HepG2 (cell line): ENCODE measurements around the gene RREB1. TPM values are rescaled to one million over a fixed set of nuclear protein-coding genes. Genes with fewer than 3 reads are reported as not detected.

Source experiments
- ELF1 ChIP-seq: sonication (generic); formaldehyde crosslinking; IDR thresholded peaks from 2 replicates; pipeline ENCODE4 v1.4.0; 2020; ENCODE audit warnings: missing genetic modification reagents
- KDM5B ChIP-seq: sonication (generic); formaldehyde crosslinking; IDR thresholded peaks from 2 replicates; pipeline ENCODE4 v1.4.0; 2020; ENCODE audit warnings: missing genetic modification reagents, mild to moderate bottlenecking, borderline replicate concordance
- MIXL1 ChIP-seq: IDR thresholded peaks from 2 replicates; pipeline ENCODE4 v1.6.1; 2016
- PHF5A ChIP-seq: IDR thresholded peaks from one replicate; pipeline ENCODE4 v1.6.1; 2018; ENCODE audit warnings: low read depth, missing genetic modification reagents; ENCODE audit not compliant: unreplicated experiment
- STAT5B ChIP-seq: sonication (generic); formaldehyde crosslinking; IDR thresholded peaks from 2 replicates; pipeline ENCODE4 v1.4.0; 2020; ENCODE audit warnings: missing genetic modification reagents
- TAF1 ChIP-seq: sonication (generic); formaldehyde crosslinking; IDR thresholded peaks from 2 replicates; pipeline ENCODE4 v1.4.0; 2020; ENCODE audit warnings: missing genetic modification reagents
- ZFP41 ChIP-seq: sonication (generic); formaldehyde crosslinking; IDR thresholded peaks from 2 replicates; pipeline ENCODE4 v1.4.0; 2020; ENCODE audit warnings: mild to moderate bottlenecking, missing genetic modification reagents, borderline replicate concordance
- ZNF430 ChIP-seq: sonication (generic); formaldehyde crosslinking; IDR thresholded peaks from 2 replicates; pipeline ENCODE4 v1.9.0; 2021; ENCODE audit warnings: mild to moderate bottlenecking, missing genetic modification reagents
- ZNF577 ChIP-seq: sonication (generic); formaldehyde crosslinking; IDR thresholded peaks from 2 replicates; pipeline ENCODE4 v1.4.0; 2020; ENCODE audit warnings: mild to moderate bottlenecking, low read depth, missing genetic modification reagents, borderline replicate concordance
- ZNF781 ChIP-seq: sonication (generic); formaldehyde crosslinking; IDR thresholded peaks from 2 replicates; pipeline ENCODE4 v1.5.1; 2020; ENCODE audit warnings: borderline replicate concordance, mild to moderate bottlenecking, missing genetic modification reagents; ENCODE audit errors: not compliant biosample characterization
- ZNF841 ChIP-seq: sonication (generic); formaldehyde crosslinking; IDR thresholded peaks from 2 replicates; pipeline ENCODE4 v1.8.1; 2023; ENCODE audit warnings: missing genetic modification reagents, borderline replicate concordance
- polyA plus RNA-seq, 8 experiments: library from polyadenylated mRNA; depleted of rRNA in 3 of 8; stranded (reverse) in 7 of 8; unstranded in 1 of 8; fragments of >200 nt; fragmentation: Illumina TruSeq in 4 of 8; extraction: Trizol in 4 of 8; gene quantifications; 2 replicates each; pipeline versions ENCODE4 v1.2.1 to v1.2.3, GENCODE V29; 2011 to 2016; ENCODE audit warnings: low read depth in 4 of 8, missing spikeins in 1 of 8, mixed read lengths in 1 of 8; ENCODE audit not compliant: insufficient read depth in 1 of 8
- total RNA-seq, 5 experiments: library from RNA; depleted of rRNA; stranded (reverse); fragments of >200 nt; fragmentation: Illumina TruSeq; extraction: Trizol; gene quantifications; 2 replicates each; pipeline ENCODE4 v1.2.3, GENCODE V29; 2016; ENCODE audit warnings: low read depth in 1 of 5
- TF ChIP-seq, protein P1 (sequence below): sonication (generic); formaldehyde crosslinking; IDR thresholded peaks from 2 replicates; pipeline ENCODE4 v1.5.1; 2020; ENCODE audit warnings: mild to moderate bottlenecking, missing genetic modification reagents, moderate library complexity
- TF ChIP-seq, protein P2 (sequence below): IDR thresholded peaks from 2 replicates; pipeline ENCODE4 v1.6.1; 2012; ENCODE audit warnings: low read depth, low read length, improper control_type of control experiment
- TF ChIP-seq, protein P3 (sequence below): sonication (generic); formaldehyde crosslinking; IDR thresholded peaks from 2 replicates; pipeline ENCODE4 v1.4.0; 2020; ENCODE audit warnings: mild to moderate bottlenecking, missing genetic modification reagents
- TF ChIP-seq, protein P4 (sequence below): sonication (generic); formaldehyde crosslinking; IDR thresholded peaks from 2 replicates; pipeline ENCODE4 v1.8.1; 2022; ENCODE audit warnings: mild to moderate bottlenecking, missing genetic modification reagents

The RREB1 gene
- total and polyA plus RNA-seq, 2 of the 13 experiments (the other 11 are each of a cell fraction or from before 2014, with no cell fraction given) = 6.1 to 23.2 TPM

DNA sequence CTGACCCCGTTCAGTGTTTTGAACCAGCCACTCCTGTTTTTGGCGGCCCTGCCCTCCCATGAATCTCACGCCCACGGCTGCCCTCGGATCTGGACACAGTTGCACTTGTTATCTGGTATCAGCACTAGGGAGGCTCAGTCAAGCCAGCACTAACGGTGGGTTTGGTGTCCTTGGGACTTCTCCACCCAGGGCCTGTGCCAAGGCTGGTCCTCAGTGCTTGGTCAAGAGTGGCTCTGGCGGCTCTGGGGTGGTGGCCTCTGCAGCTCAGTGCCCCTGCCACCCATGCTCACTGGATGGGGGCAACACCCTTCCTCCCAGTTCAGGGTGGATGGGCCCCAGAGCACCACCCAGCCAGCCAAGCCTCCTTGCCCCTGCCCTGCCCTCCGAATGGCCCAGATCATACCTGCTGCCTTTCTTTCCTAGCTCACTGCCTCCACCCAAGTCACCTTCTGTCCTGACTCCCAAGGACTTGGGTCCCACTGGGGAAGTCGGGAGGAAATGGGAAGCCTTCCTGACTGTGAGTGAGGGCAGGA, 150.5 kb downstream of the RREB1 start (continued):
- TF ChIP-seq MIXL1 (CRISPR knock-in tag) = no peak
- no peak for TF ChIP-seq TAF1 (CRISPR knock-in tag)
- TF ChIP-seq ZNF430 (CRISPR knock-in tag) = no peak
- TF ChIP-seq PHF5A = no peak
- no peak for TF ChIP-seq KDM5B (CRISPR knock-in tag)
- TF ChIP-seq, protein P1, sequence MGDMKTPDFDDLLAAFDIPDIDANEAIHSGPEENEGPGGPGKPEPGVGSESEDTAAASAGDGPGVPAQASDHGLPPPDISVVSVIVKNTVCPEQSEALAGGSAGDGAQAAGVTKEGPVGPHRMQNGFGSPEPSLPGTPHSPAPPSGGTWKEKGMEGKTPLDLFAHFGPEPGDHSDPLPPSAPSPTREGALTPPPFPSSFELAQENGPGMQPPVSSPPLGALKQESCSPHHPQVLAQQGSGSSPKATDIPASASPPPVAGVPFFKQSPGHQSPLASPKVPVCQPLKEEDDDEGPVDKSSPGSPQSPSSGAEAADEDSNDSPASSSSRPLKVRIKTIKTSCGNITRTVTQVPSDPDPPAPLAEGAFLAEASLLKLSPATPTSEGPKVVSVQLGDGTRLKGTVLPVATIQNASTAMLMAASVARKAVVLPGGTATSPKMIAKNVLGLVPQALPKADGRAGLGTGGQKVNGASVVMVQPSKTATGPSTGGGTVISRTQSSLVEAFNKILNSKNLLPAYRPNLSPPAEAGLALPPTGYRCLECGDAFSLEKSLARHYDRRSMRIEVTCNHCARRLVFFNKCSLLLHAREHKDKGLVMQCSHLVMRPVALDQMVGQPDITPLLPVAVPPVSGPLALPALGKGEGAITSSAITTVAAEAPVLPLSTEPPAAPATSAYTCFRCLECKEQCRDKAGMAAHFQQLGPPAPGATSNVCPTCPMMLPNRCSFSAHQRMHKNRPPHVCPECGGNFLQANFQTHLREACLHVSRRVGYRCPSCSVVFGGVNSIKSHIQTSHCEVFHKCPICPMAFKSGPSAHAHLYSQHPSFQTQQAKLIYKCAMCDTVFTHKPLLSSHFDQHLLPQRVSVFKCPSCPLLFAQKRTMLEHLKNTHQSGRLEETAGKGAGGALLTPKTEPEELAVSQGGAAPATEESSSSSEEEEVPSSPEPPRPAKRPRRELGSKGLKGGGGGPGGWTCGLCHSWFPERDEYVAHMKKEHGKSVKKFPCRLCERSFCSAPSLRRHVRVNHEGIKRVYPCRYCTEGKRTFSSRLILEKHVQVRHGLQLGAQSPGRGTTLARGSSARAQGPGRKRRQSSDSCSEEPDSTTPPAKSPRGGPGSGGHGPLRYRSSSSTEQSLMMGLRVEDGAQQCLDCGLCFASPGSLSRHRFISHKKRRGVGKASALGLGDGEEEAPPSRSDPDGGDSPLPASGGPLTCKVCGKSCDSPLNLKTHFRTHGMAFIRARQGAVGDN (CRISPR knock-in tag) = no peak; the same call in 1 of the 2 replicates
- TF ChIP-seq, protein P2, sequence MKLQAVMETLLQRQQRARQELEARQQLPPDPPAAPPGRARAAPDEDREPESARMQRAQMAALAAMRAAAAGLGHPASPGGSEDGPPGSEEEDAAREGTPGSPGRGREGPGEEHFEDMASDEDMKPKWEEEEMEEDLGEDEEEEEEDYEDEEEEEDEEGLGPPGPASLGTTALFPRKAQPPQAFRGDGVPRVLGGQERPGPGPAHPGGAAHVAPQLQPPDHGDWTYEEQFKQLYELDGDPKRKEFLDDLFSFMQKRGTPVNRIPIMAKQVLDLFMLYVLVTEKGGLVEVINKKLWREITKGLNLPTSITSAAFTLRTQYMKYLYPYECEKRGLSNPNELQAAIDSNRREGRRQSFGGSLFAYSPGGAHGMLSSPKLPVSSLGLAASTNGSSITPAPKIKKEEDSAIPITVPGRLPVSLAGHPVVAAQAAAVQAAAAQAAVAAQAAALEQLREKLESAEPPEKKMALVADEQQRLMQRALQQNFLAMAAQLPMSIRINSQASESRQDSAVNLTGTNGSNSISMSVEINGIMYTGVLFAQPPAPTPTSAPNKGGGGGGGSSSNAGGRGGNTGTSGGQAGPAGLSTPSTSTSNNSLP = no peak
- TF ChIP-seq ELF1 (CRISPR knock-in tag) = no peak
- TF ChIP-seq, protein P3, sequence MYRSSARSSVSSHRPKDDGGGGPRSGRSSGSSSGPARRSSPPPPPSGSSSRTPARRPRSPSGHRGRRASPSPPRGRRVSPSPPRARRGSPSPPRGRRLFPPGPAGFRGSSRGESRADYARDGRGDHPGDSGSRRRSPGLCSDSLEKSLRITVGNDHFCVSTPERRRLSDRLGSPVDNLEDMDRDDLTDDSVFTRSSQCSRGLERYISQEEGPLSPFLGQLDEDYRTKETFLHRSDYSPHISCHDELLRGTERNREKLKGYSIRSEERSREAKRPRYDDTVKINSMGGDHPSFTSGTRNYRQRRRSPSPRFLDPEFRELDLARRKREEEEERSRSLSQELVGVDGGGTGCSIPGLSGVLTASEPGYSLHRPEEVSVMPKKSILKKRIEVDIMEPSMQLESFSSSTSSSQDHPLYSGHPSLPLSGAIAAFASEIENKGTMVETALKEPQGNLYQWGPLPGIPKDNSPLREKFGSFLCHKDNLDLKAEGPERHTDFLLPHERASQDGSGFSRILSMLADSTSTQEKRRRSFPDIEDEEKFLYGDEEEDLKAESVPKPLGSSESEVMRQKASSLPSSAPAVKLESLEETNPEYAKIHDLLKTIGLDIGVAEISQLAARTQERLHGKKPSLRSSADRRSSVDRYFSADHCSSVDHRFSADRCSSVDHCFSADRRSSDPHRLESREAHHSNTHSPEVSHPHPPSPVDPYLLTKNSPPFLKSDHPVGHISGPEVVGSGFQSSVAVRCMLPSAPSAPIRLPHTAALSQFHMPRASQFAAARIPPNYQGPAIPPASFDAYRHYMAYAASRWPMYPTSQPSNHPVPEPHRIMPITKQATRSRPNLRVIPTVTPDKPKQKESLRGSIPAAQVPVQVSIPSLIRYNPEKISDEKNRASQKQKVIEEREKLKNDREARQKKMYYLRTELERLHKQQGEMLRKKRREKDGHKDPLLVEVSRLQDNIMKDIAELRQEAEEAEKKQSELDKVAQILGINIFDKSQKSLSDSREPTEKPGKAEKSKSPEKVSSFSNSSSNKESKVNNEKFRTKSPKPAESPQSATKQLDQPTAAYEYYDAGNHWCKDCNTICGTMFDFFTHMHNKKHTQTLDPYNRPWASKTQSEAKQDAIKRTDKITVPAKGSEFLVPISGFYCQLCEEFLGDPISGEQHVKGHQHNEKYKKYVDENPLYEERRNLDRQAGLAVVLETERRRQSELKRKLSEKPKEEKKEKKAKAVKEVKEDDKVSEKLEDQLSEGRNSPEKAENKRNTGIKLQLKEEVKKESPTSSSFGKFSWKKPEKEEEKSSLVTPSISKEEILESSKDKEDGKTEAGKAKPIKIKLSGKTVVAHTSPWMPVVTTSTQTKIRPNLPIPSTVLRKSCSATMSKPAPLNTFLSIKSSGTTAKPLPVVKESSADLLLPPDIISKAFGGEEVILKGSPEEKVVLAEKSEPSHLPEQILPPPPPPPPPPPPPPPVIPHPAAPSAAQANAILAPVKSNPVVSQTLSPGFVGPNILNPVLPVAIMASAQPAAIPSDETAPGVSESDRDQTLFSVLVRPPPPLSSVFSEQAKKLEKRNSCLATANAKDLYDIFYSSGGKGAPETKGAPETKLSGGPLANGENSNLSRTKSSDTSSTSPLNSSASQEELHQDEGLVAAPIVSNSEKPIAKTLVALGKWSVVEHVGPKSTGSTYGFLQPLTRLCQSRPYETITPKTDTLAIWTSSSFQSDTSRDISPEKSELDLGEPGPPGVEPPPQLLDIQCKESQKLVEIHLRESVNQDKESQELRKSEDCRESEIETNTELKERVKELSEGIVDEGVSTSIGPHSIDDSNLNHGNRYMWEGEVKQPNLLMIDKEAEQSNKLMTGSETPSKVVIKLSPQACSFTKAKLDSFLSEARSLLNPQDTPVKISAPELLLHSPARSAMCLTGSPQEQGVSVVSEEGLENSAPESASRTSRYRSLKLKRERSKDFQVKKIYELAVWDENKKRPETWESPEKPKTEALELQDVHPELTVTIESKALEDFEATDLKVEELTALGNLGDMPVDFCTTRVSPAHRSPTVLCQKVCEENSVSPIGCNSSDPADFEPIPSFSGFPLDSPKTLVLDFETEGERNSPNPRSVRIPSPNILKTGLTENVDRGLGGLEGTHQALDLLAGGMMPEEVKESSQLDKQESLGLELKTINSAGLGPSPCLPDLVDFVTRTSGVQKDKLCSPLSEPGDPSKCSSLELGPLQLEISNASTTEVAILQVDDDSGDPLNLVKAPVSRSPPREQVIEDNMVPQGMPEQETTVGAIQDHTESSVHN (CRISPR knock-in tag) = no peak
- TF ChIP-seq ZNF781 (CRISPR knock-in tag) = no peak
- TF ChIP-seq, protein P4, sequence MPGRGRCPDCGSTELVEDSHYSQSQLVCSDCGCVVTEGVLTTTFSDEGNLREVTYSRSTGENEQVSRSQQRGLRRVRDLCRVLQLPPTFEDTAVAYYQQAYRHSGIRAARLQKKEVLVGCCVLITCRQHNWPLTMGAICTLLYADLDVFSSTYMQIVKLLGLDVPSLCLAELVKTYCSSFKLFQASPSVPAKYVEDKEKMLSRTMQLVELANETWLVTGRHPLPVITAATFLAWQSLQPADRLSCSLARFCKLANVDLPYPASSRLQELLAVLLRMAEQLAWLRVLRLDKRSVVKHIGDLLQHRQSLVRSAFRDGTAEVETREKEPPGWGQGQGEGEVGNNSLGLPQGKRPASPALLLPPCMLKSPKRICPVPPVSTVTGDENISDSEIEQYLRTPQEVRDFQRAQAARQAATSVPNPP (CRISPR knock-in tag) = no peak
- no peak for TF ChIP-seq STAT5B (CRISPR knock-in tag)
- TF ChIP-seq ZFP41 (CRISPR knock-in tag) = no peak
- TF ChIP-seq ZNF577 (CRISPR knock-in tag) = no peak
- no peak for TF ChIP-seq ZNF841 (CRISPR knock-in tag)
